Caki2 (cell line): ENCODE results near the gene ELOVL7. TPM values are rescaled to one million over a fixed set of nuclear protein-coding genes. Genes with fewer than 3 reads are reported as not detected.
"Not testable (repeated sequence)": the region's sequence is repeated elsewhere in the genome, so short reads cannot be mapped to it uniquely, and the experiment has no call there.

Experiments
- DNase-seq: peaks from one replicate; pipeline ENCODE4 v3.0.0-alpha.2; 2015; ENCODE audit warnings: low read depth
- in situ Hi-C: cut with HindIII; loops from 2 replicates; pipeline ENCODE4 v1.10.0; 2016; ENCODE audit warnings: low sequenced_read_pairs, low pct_unique_long_range_greater_than_20kb, mixed read lengths
- total RNA-seq: library from RNA; depleted of rRNA; stranded (reverse); fragments of >200 nt; shearing (Covaris generic); gene quantifications from 2 replicates; pipeline ENCODE4 v1.2.3, GENCODE V29; 2014; ENCODE audit warnings: low replicate concordance; rRNA removed

ELOVL7 gene
- total RNA-seq, 1 experiment from 2014 or later: 9.4 TPM

DNA sequence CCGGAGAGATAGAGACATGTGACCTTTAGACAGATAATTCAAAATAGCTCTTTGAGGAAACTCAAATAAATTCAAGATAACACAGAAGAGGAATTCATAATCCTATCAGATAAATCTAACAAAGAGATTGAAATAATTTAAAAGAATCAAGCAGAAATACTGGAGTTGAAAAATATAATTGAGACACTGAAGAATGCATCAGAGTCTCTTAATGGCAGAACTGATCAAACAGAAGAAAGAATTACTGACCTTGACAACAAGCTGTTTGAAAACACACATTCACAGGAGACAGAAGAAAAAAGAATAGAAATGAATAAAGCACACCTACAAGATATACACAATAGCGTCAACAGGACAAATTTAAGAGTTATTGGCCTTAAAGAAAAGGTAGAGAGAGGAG, 103.7 kb downstream of the ELOVL7 start:
- in situ Hi-C loops: no loop called here
- DNase-seq: no peak

DNA sequence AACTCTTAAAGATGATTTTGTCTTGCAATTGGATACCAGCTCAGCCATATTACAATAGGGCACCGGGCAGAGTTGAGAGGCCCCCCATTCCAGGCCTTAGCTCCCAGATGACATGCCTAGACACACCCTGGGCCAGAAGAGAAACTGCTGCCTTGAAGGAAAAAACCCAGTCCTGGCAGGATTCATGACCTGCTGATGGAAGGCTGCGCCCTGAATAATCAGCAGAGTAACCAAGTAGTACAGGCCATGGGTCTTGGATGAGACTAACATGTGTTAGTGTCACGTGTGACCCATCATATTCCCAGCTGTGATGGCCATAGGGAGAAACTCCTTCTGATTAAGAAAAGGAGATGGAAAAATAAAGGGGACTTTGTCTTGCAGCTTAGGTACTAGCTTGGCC, 105.1 kb downstream of the ELOVL7 start:
- in situ Hi-C loops: no loop called here
- DNase-seq: no peak

DNA sequence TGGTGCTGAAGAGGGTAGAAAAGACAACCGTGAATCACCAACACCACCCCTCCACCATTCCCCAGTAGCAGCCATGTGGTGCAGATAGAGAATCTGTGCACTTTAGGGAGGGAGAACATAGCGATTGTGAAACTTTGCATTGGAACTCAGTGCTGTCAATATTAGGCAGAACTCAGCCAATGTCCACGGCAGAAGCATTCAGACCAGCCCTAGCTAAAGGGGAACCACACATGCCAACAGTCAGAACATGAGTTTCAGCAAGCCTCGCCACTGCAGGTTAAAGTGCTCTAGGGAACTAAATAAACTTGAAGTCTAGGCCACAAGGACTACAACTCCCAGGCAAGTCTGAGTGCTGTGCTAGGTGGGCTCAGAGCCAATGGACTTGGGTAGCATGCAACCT, 105.6 kb downstream of the ELOVL7 start:
- DNase-seq: no peak
- in situ Hi-C loops: no loop called here

DNA sequence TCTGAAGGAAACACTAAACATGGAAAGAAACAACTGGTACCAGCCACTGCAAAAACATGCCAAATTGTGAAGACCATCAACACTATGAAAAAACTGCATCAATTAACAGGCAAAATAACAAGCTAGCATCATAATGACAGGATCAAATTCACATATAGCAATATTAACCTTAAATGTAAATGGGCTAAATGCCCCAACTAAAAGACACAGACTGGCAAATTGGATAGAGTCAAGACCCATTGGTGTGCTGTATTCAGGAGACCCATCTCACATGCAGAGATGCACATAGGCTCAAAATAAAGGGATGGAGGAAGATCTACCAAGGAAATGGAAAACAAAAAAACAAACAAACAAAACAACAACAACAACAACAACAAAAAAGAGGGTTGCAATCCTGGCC, 113.2 kb downstream of the ELOVL7 start:
- in situ Hi-C loops, DNase-seq: not testable (repeated sequence)

DNA sequence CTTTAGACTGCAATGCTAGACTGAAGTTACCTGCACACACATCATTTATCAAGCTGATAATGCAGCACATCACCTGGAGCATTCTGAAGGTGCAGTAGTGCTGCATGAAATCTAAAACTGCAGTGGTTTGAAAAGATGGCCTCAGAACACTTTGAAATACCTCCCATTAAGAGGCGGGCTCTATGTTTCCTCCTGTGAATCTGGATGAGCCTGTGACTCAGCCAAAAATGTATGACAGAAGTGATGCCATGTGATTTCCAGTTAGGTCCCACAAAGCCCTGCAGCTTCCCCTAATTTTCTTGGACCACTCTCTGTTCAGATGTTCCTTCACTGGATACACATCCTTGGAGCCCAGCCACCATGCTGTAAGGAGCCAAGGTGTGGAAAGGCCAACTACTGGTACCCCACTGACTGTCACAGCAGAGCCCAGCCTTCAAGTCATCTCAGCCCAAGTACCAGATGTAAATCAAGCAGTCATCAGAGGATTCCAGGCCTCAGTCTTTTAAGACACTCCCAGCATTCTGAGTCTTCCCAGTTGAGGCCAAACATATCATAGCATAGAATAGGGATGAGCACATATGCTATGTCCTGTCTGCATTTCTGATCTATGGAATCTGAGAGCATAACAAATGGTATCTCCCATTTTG, 116.9 kb downstream of the ELOVL7 start:
- no peak for DNase-seq

DNA sequence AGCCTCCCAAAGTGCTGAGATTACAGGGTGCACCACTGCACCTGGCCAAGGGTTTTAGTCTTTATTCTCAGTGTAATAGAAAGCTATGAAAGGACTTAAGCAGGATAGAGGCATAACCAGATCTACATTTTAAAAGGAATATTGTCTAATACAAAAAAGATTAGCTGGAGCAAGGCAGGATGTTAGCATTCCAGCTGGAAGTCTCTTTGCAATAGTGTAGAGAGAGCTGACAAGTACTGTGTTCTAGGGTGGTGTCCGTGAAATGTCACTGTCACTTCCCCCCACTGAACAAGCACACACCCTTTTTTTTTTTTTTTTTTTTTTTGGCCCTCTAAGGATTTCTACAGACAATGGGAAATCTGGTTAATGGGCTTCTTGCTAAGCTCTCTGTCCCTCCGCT, 119.9 kb downstream of the ELOVL7 start:
- in situ Hi-C loops: no loop called here
- no peak for DNase-seq

More for the DNA sequence above, 116.9 kb downstream of the ELOVL7 start:
- in situ Hi-C loops: no loop called here

DNA sequence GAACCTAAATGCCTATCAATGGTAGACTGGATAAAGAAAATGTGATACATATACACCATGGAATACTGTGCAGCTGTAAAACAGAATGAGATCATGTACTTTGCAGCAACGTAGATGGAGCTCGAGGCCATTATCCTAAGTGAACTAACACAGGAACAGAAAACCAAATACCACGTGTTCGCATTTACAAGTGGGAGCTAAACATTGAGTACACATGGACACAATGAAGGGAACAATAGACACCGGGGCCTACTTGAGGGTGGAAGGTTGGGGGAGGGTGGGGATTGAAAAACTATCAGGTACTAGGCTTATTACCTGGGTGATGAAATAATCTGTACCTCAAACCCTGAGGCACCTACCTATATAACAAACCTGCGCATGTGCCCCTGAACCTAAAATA, 121.7 kb downstream of the ELOVL7 start:
- DNase-seq: no peak
- in situ Hi-C loops: no loop called here

DNA sequence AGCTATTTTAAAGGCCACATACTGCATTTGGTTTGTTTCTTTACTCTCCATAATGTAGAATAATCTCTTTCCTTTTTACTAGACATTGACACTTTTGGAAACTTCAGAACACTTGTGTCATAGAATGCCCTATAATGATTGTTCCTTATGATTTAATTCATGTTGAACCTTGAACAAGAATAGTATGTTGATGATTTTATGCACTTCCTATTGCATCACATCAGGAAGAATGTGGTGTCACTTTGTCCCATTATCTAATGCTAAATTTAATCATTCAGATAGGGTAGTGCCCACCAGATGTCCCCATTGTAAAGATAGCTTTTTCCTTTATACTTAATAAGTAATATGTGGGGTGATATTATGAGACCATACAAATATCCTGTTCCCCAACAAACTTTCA, 124.7 kb downstream of the ELOVL7 start:
- in situ Hi-C loops: no loop called here
- no peak for DNase-seq

DNA sequence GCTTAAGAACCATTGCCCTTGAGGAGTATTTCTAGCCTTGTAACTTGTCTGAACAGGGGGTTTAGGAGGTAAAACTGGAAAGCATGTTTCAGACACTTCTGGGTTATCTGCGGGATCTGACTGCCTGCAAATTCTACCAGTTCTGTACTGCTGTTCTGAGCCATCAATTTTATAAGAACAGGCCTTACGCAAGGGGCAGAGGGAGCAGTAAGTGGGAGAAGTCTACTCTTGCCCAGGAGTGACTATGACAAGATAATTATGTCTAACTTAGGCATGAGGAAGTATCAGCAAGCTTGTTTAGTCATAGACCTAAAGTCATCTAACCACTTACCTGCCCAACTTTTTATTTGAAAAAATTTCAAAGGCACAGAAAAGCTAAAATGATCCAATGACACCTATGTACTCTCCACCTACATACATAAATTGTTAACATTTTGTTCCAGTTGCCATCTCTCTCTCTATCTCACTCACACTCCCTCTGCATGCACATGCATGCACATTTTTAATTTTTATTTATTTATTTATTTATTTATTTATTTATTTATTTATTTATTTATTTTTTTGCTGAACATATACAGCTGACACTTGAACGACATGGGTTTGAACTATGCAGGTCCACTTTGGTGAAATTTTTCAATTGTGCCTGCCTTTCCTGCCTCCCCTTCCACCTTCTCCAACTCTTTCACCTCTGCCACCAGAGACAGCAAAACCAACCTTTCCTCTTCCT, 125.7 kb downstream of the ELOVL7 start:
- in situ Hi-C loops: no loop called here
- no peak for DNase-seq

DNA sequence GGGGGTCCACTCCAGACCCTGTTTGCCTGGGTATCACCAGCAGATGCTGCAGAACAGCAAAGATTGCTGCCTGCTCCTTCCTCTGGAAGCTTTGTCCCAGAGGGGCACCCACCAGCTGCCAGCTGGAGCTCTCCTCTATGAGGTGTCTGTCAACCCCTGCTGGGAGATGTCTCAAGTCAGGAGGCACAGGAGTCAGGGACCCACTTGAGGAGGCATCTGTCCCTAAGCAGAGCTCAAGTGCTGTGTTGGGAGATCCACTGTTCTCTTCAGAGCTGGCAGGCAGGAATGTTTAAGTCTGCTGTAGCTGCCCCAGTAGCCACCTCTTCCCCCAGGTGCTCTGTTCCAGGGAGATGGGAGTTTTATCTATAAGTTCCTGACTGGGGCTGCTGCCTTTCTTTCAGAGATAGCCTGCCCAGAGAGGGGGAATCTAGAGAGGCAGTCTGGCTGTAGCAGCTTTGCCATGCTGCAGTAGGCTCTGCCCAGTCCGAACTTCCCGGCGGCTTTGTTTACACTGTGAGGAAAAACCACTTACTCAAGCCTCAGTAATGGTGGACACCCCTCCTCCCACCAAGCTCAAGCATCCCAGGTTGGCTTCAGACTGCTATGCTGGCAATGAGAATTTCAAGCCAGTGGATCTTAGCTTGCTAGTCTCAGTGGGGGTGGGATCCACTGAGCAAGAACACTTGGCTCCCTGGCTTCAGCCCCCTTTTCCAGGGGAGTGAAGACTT, 128.7 kb downstream of the ELOVL7 start:
- in situ Hi-C loops, DNase-seq: not testable (repeated sequence)

DNA sequence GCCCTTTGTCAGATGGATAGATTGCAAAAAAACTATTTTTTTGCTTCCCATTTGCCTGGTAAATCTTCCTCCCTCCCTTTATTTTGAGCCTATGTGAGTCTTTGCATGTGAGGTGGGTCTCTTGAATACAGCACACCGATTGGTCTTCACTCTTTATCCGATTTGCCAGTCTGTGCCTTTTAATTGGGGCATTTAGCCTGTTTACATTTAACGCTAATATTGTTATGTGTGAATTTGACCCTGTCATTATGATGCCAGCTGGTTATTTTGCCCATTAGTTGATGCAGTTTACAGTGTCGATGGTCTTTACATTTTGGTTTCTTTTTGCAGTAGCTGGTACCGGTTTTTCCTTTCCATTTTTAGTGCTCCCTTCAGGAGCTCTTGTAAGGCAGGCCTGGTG, 131.1 kb downstream of the ELOVL7 start:
- in situ Hi-C loops: no loop called here
- no peak for DNase-seq

DNA sequence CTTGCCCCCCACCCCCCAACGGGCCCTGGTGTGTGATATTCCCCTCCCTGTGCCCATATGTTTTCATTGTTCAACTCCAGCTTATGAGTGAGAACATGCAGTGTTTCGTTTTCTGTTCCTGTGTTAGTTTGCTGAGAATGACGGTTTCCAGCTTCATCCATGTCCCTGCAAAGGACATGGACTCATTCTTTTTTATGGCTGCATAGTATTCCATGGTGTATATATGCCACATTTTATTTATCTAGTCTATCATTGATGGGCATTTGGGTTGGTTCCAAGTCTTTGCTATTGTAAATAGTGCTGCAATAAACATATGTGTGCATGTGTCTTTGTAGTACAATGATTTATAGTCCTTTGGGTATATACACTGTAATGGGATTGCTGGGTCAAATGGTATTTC, 132.2 kb downstream of the ELOVL7 start:
- DNase-seq, in situ Hi-C loops: not testable (repeated sequence)

DNA sequence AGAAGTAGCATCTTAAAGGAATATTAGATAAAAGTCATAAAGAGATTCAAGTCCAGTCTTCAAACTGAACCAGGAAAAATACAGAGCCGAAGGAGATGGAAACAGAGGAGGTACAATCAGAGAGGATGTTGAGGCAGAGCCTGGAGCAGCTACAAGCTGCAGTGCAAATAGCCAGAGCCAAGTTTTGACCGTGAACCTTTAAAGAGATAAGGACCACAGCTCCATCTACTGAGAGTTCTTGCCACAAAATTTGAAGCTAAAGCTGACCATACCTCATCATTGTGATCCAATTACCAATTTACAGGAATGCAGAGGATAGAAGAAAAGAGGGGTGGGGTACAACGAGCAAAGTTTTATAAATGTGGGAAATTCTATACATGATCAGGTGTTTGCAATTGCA, 133.7 kb downstream of the ELOVL7 start:
- in situ Hi-C loops: no loop called here
- no peak for DNase-seq

DNA sequence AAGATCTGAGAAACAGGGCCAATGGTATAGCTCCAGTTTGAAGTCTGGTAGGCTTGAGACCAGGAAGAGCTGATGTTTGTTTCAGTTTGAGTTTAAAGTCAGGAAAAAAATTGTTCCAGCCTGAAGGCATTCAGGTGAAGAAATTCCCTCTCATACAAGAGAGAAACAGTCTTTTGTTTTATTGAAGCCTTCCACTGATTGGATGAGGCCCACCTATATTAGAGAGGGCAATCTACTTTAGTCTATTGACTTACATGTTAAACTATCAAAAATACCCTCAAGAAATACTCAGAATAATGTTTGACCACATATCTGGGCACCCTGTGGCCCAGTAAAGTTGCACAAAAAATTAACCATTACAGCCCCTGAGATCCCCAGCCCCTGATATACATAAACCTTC, 138.9 kb downstream of the ELOVL7 start:
- no peak for DNase-seq
- in situ Hi-C loops: no loop called here

DNA sequence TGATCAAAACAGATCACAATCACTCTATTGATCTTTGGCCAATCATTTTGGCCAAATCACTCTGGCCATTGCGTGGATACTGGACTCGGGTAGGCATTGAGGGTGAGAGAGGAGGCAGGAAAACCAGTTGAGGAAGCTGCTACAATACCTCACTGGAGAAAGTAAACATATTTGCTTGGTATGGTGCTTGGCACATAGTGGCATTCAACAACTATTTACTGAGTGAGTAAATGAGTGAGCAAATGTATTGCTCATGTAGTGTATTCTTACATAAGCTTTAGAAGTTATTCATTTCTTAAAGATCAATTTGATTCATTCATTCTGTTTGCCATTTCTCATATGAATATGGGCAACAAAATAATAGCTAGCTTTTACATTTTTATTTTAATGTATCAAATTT, 140.1 kb downstream of the ELOVL7 start:
- in situ Hi-C loops: no loop called here
- no peak for DNase-seq

Other genes with a start within 250 kb of the ELOVL7 start
- 38.3 and 65.3 TPM in 2 replicates for gene DEPDC1B, start 144.1 kb downstream of the ELOVL7 start, total RNA-seq
- gene ERCC8, start 100.8 kb upstream of the ELOVL7 start, total RNA-seq: 5.1 and 7.1 TPM in 2 replicates
- gene NDUFAF2, start 100.9 kb upstream of the ELOVL7 start, total RNA-seq: 23.3 and 63.7 TPM in 2 replicates